ENCODE data around the gene ST3GAL5.

ST3GAL5 gene

GRCh38 chr2:85864654-85865053 lies 24.1 kb downstream of the ST3GAL5 start:
- DNase-seq: no peak

GRCh38 chr2:85862426-85862825 lies 26.4 kb downstream of the ST3GAL5 start:
- DNase-seq: peak; percentile 33

GRCh38 chr2:85861650-85862049 lies 27.1 kb downstream of the ST3GAL5 start:
- no peak for DNase-seq

- DNase-seq: no peak
Measured at GRCh38 chr2:85861180-85861579, 27.6 kb downstream of the ST3GAL5 start.

- DNase-seq: no peak
Measured at GRCh38 chr2:85858841-85859240, 29.9 kb downstream of the ST3GAL5 start.

- DNase-seq: no peak
Measured at GRCh38 chr2:85854897-85855296, 33.9 kb downstream of the ST3GAL5 start.

- no peak for DNase-seq
Measured at GRCh38 chr2:85854166-85854509, 34.7 kb downstream of the ST3GAL5 start.

- no peak for DNase-seq
Measured at GRCh38 chr2:85853499-85854165, 35.2 kb downstream of the ST3GAL5 start.

- peak; percentile 14 for DNase-seq
Measured at GRCh38 chr2:85852937-85853498, 35.8 kb downstream of the ST3GAL5 start.

- DNase-seq: no peak
Measured at GRCh38 chr2:85852152-85852840, 36.5 kb downstream of the ST3GAL5 start.

- no peak for DNase-seq
Measured at GRCh38 chr2:85851253-85852151, 37.3 kb downstream of the ST3GAL5 start.

- DNase-seq: no peak
Measured at GRCh38 chr2:85850451-85850850, 38.3 kb downstream of the ST3GAL5 start.

- no peak for DNase-seq
Measured at GRCh38 chr2:85847051-85847588, 41.7 kb downstream of the ST3GAL5 start.

- peak; percentile 74 for DNase-seq
Measured at GRCh38 chr2:85846411-85846810, 42.4 kb downstream of the ST3GAL5 start.

- no peak for DNase-seq
Measured at GRCh38 chr2:85844486-85844885, 44.3 kb downstream of the ST3GAL5 start.

- no peak for DNase-seq
Measured at GRCh38 chr2:85843543-85843942, 45.2 kb downstream of the ST3GAL5 start.

GRCh38 chr2:85840091-85840490 lies 48.7 kb downstream of the ST3GAL5 start:
- no peak for DNase-seq

- no peak for DNase-seq
Measured at GRCh38 chr2:85839461-85839860, 49.3 kb downstream of the ST3GAL5 start.

GRCh38 chr2:85838641-85839040 lies 50.1 kb downstream of the ST3GAL5 start:
- no peak for DNase-seq

- no peak for DNase-seq
Measured at GRCh38 chr2:85838181-85838580, 50.6 kb downstream of the ST3GAL5 start.

- peak; percentile 25 for DNase-seq
Measured at GRCh38 chr2:85834466-85834865, 54.3 kb downstream of the ST3GAL5 start.

GRCh38 chr2:85831735-85832134 lies 57.1 kb downstream of the ST3GAL5 start:
- DNase-seq: no peak

GRCh38 chr2:85830645-85831044 lies 58.1 kb downstream of the ST3GAL5 start:
- no peak for DNase-seq

All from fibroblast of skin of right quadriceps (primary cell).